ENCODE data around the gene WNT16. TPM values are rescaled to one million over a fixed set of nuclear protein-coding genes. Genes with fewer than 3 reads are reported as not detected.

WNT16 gene
- not detected for total RNA-seq (ENCODE audit: unreplicated experiment)
- long read RNA-seq, result 0 reads

- no peak for TF ChIP-seq CTCF (IDR thresholded peaks at IDR 0.05; ENCODE audit: unreplicated experiment)
- Mint-ChIP-seq H3K9me3 (ENCODE audit: unreplicated experiment) (no peaks in the 10 kb centered on the region), H3K4me1 (ENCODE audit: unreplicated experiment) (peaks cover 3% of the 10 kb centered on the region), H3K36me3 (ENCODE audit: low read depth, unreplicated experiment) (no peaks in the 10 kb centered on the region), H3K27me3 (ENCODE audit: unreplicated experiment) (peaks cover 12% of the 10 kb centered on the region), H3K4me3 (ENCODE audit: unreplicated experiment) (peak within 1 kb of the TSS; percentile 84), H3K27ac (ENCODE audit: unreplicated experiment) (no peak within 1 kb of the TSS)
- DNase-seq (ENCODE audit: low spot score), result peak; percentile 18
Observed at GRCh38 chr7:121328508-121329190, at the start of gene WNT16. Gene WNT16, plus strand, starts transcription at chr7:121329000. Its CDS starts 293 bp downstream, at chr7:121329293.

- H3K27me3 Mint-ChIP-seq (ENCODE audit: unreplicated experiment), result no peaks in the 10 kb centered on the region
- DNase-seq (ENCODE audit: low spot score), result no peak
- H3K36me3 Mint-ChIP-seq (ENCODE audit: low read depth, unreplicated experiment), result peaks cover 3% of the 10 kb centered on the region
- H3K27ac Mint-ChIP-seq (ENCODE audit: unreplicated experiment), result no peak overlapping the region
- no peak overlapping the region for H3K4me3 Mint-ChIP-seq (ENCODE audit: unreplicated experiment)
- TF ChIP-seq CTCF (IDR thresholded peaks at IDR 0.05; ENCODE audit: unreplicated experiment), result no peak
- no peaks in the 10 kb centered on the region for H3K4me1 Mint-ChIP-seq (ENCODE audit: unreplicated experiment)
- H3K9me3 Mint-ChIP-seq (ENCODE audit: unreplicated experiment), result peaks cover 3% of the 10 kb centered on the region
Observed at GRCh38 chr7:121279060-121279620, 49.7 kb upstream of the WNT16 start.

- Mint-ChIP-seq H3K9me3 (ENCODE audit: unreplicated experiment) (peaks cover 7% of the 10 kb centered on the region), H3K4me3 (ENCODE audit: unreplicated experiment) (no peak overlapping the region), H3K27me3 (ENCODE audit: unreplicated experiment) (no peaks in the 10 kb centered on the region), H3K4me1 (ENCODE audit: unreplicated experiment) (no peaks in the 10 kb centered on the region), H3K27ac (ENCODE audit: unreplicated experiment) (no peak overlapping the region), H3K36me3 (ENCODE audit: low read depth, unreplicated experiment) (peaks cover 6% of the 10 kb centered on the region)
- no peak for TF ChIP-seq CTCF (IDR thresholded peaks at IDR 0.05; ENCODE audit: unreplicated experiment)
- no peak for DNase-seq (ENCODE audit: low spot score)
Observed at GRCh38 chr7:121279822-121280221, 49.0 kb upstream of the WNT16 start.

GRCh38 chr7:121280656-121281055 is 48.1 kb upstream of the WNT16 start:
- H3K4me1 Mint-ChIP-seq (ENCODE audit: unreplicated experiment), result no peaks in the 10 kb centered on the region
- no peaks in the 10 kb centered on the region for H3K27me3 Mint-ChIP-seq (ENCODE audit: unreplicated experiment)

More at GRCh38 chr7:121280656-121281055, 48.1 kb upstream of the WNT16 start:
- TF ChIP-seq CTCF (IDR thresholded peaks at IDR 0.05; ENCODE audit: unreplicated experiment), result no peak
- no peak for DNase-seq (ENCODE audit: low spot score)
- H3K4me3 Mint-ChIP-seq (ENCODE audit: unreplicated experiment), result no peak overlapping the region
- H3K27ac Mint-ChIP-seq (ENCODE audit: unreplicated experiment), result no peak overlapping the region
- peaks cover 11% of the 10 kb centered on the region for H3K36me3 Mint-ChIP-seq (ENCODE audit: low read depth, unreplicated experiment)
- peaks cover 7% of the 10 kb centered on the region for H3K9me3 Mint-ChIP-seq (ENCODE audit: unreplicated experiment)
